Ishikawa (cell line): ENCODE results near the gene AMZ1.

Source experiments
- CEBPB ChIP-seq: IDR thresholded peaks from 2 replicates; pipeline ENCODE4 v1.6.1; 2012
- CREB1 ChIP-seq: IDR thresholded peaks from 2 replicates; pipeline ENCODE4 v1.6.1; 2012; ENCODE audit warnings: low read depth
- EGR1 ChIP-seq: IDR thresholded peaks from 2 replicates; pipeline ENCODE4 v1.6.1; 2012
- EP300 ChIP-seq: IDR thresholded peaks from 2 replicates; pipeline ENCODE4 v1.6.1; 2012; ENCODE audit warnings: borderline replicate concordance
- FOXM1 ChIP-seq: IDR thresholded peaks from 2 replicates; pipeline ENCODE4 v1.6.1; 2012; ENCODE audit warnings: low read depth, borderline replicate concordance
- NFIC ChIP-seq: IDR thresholded peaks from 2 replicates; pipeline ENCODE4 v1.6.1; 2012
- RAD21 ChIP-seq: IDR thresholded peaks from 2 replicates; pipeline ENCODE4 v1.6.1; 2012; ENCODE audit warnings: low read depth
- TAF1 ChIP-seq: IDR thresholded peaks from 2 replicates; pipeline ENCODE4 v1.6.1; 2012; ENCODE audit warnings: low read depth, mild to moderate bottlenecking
- TCF12 ChIP-seq: IDR thresholded peaks from 2 replicates; pipeline ENCODE4 v1.6.1; 2012; ENCODE audit warnings: low read depth
- TEAD4 ChIP-seq: IDR thresholded peaks from 2 replicates; pipeline ENCODE4 v1.6.1; 2012
- YY1 ChIP-seq: IDR thresholded peaks from 2 replicates; pipeline ENCODE4 v1.6.1; 2012; ENCODE audit warnings: low read depth
- ZBTB7A ChIP-seq: IDR thresholded peaks from 2 replicates; pipeline ENCODE4 v1.6.1; 2012; ENCODE audit warnings: low read depth
- TF ChIP-seq, protein P1 (sequence below): IDR thresholded peaks from 2 replicates; pipeline ENCODE4 v1.6.1; 2012
- TF ChIP-seq, protein P2 (sequence below): IDR thresholded peaks from 2 replicates; pipeline ENCODE4 v1.6.1; 2012; ENCODE audit warnings: low read depth, mild to moderate bottlenecking
- TF ChIP-seq, protein P3 (sequence below): IDR thresholded peaks from 2 replicates; pipeline ENCODE4 v1.6.1; 2012

AMZ1 gene

GRCh38 chr7:2661096-2661449 is 26.9 kb upstream of the AMZ1 start:
- no peak for TF ChIP-seq NFIC
- TF ChIP-seq FOXM1 = no peak
- no peak for TF ChIP-seq CEBPB
- no peak for TF ChIP-seq EGR1
- TF ChIP-seq TAF1 = no peak
- no peak for TF ChIP-seq TEAD4
- TF ChIP-seq, protein P1, sequence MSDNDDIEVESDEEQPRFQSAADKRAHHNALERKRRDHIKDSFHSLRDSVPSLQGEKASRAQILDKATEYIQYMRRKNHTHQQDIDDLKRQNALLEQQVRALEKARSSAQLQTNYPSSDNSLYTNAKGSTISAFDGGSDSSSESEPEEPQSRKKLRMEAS = no peak
- TF ChIP-seq, protein P2, sequence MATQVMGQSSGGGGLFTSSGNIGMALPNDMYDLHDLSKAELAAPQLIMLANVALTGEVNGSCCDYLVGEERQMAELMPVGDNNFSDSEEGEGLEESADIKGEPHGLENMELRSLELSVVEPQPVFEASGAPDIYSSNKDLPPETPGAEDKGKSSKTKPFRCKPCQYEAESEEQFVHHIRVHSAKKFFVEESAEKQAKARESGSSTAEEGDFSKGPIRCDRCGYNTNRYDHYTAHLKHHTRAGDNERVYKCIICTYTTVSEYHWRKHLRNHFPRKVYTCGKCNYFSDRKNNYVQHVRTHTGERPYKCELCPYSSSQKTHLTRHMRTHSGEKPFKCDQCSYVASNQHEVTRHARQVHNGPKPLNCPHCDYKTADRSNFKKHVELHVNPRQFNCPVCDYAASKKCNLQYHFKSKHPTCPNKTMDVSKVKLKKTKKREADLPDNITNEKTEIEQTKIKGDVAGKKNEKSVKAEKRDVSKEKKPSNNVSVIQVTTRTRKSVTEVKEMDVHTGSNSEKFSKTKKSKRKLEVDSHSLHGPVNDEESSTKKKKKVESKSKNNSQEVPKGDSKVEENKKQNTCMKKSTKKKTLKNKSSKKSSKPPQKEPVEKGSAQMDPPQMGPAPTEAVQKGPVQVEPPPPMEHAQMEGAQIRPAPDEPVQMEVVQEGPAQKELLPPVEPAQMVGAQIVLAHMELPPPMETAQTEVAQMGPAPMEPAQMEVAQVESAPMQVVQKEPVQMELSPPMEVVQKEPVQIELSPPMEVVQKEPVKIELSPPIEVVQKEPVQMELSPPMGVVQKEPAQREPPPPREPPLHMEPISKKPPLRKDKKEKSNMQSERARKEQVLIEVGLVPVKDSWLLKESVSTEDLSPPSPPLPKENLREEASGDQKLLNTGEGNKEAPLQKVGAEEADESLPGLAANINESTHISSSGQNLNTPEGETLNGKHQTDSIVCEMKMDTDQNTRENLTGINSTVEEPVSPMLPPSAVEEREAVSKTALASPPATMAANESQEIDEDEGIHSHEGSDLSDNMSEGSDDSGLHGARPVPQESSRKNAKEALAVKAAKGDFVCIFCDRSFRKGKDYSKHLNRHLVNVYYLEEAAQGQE = no peak
- TF ChIP-seq ZBTB7A = no peak
- no peak for TF ChIP-seq CREB1
- TF ChIP-seq, protein P3, sequence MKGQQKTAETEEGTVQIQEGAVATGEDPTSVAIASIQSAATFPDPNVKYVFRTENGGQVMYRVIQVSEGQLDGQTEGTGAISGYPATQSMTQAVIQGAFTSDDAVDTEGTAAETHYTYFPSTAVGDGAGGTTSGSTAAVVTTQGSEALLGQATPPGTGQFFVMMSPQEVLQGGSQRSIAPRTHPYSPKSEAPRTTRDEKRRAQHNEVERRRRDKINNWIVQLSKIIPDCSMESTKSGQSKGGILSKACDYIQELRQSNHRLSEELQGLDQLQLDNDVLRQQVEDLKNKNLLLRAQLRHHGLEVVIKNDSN = no peak
- no peak for TF ChIP-seq RAD21
- no peak for TF ChIP-seq EP300
- no peak for TF ChIP-seq TCF12
- no peak for TF ChIP-seq YY1

DNA sequence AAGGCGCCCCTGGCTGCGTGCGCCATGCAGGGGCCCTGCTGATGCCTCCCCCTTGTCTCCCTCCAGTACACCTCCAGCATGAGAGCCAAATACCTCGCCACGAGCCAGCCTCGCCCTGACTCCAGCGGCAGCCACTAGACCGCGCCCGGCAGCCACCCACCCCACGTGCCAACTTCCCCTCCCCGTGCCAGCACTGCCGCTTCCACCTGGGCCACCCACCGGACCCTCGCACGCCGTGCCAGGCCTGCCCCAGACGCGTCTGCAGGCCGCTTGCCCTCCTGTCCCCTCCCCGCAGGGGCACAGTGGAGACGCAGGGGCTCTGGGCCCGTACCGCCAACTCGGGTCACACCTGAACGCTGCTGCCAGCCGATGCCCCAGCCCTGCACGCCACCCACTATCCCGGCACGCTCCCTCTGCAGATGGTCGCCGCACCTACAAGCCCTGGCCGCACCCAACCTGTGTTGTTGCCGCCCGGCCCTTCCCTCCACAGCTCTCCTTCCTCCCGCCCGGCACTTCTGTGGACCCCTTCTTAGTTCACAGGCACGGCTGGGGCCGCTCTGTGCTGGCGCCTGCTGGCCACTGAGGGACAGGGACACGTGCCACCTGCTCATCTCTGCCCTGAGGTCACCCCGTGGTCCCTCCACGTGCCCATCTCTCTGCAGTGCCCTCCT is 26.3 kb upstream of the AMZ1 start:
- no peak for TF ChIP-seq FOXM1
- TF ChIP-seq YY1 = no peak
- TF ChIP-seq ZBTB7A = no peak
- no peak for TF ChIP-seq EP300
- no peak for TF ChIP-seq NFIC
- no peak for TF ChIP-seq EGR1
- TF ChIP-seq, protein P2 = no peak
- TF ChIP-seq TEAD4 = no peak
- no peak for TF ChIP-seq RAD21
- no peak for TF ChIP-seq CREB1
- TF ChIP-seq CEBPB = no peak
- TF ChIP-seq TAF1 = no peak
- TF ChIP-seq, protein P3 = no peak
- no peak for TF ChIP-seq TCF12
- TF ChIP-seq, protein P1 = no peak

DNA sequence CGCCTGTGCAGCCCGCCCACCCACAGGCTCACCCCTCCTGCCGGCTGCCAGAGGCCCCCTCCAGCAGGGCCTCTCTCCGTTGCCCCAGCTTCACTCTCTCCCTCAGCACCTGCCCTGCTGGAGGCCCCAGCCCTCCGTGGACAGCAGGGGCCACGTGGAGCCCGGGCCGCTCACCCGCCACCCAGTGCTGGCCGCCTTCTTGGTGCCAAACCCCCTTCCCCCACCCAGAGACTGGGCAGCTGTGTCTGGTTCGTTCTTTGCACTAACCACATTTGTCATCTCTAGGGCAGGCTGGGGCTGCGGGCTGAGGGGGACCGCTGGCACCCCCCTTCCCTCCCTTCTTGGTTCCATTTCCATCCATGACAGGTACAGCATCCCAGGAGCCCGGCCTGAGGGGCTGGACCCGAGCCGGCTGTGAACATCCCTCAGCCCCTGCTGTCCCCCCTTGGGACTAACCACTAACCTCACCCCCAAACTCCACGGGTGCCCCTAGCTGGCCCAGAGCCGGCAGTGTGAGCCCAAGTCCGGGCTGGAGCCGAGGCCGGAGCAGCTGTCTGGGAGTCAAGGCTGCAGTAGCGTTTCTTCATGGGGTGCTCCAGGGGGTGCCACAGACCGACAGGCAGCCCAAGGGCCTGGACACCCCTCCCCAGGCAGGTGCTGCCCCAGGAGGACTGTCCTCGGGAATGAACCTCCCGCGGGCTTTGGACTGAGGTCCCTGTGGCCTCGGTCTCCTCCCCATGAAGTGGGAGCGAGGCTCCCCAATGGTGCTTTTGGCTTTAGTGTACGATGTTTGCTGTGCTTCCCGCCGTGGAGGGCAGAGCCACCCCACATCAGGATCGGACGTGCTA is 25.5 kb upstream of the AMZ1 start:
- TF ChIP-seq, protein P2 = no peak
- TF ChIP-seq TAF1 = no peak
- TF ChIP-seq, protein P1 = no peak
- no peak for TF ChIP-seq CREB1
- TF ChIP-seq TCF12 = no peak
- TF ChIP-seq, protein P3 = no peak
- TF ChIP-seq YY1 = no peak
- TF ChIP-seq EGR1 = no peak
- no peak for TF ChIP-seq FOXM1
- TF ChIP-seq ZBTB7A = no peak
- TF ChIP-seq RAD21 = no peak
- no peak for TF ChIP-seq EP300
- no peak for TF ChIP-seq CEBPB
- no peak for TF ChIP-seq NFIC
- TF ChIP-seq TEAD4 = no peak
